Measurements from ENCODE around the gene LYRM2.

LYRM2 gene

GRCh38 chr6:89638320-89639195 is at the start of gene LYRM2:
LYRM2 (minus strand) TSS chr6:89638747; CDS start chr6:89638716, 31 bp downstream.
- FAIRE-seq (no peak), DNase-seq (ENCODE audit: low spot score) (peak; percentile 92)

- FAIRE-seq, result no peak
- DNase-seq (ENCODE audit: low spot score), result no peak
Measured at GRCh38 chr6:89688328-89688727, 49.8 kb upstream of the LYRM2 start.

GRCh38 chr6:89685311-89685710 is 46.8 kb upstream of the LYRM2 start:
- DNase-seq (ENCODE audit: low spot score) (no peak), FAIRE-seq (no peak)

- DNase-seq (ENCODE audit: low spot score), result no peak
- FAIRE-seq, result no peak
Measured at GRCh38 chr6:89682991-89683390, 44.4 kb upstream of the LYRM2 start.

GRCh38 chr6:89681983-89682564 is 43.5 kb upstream of the LYRM2 start:
- DNase-seq (ENCODE audit: low spot score) (no peak), FAIRE-seq (no peak)

GRCh38 chr6:89680551-89680950 is 42.0 kb upstream of the LYRM2 start:
- no peak for FAIRE-seq
- no peak for DNase-seq (ENCODE audit: low spot score)

- no peak for FAIRE-seq
Measured at GRCh38 chr6:89680150-89680549, 41.6 kb upstream of the LYRM2 start.

GRCh38 chr6:89679215-89680120 is 40.9 kb upstream of the LYRM2 start:
- FAIRE-seq, result no peak
- DNase-seq (ENCODE audit: low spot score), result no peak

More at GRCh38 chr6:89680150-89680549, 41.6 kb upstream of the LYRM2 start:
- DNase-seq (ENCODE audit: low spot score), result no peak

- no peak for FAIRE-seq
Measured at GRCh38 chr6:89678531-89678930, 40.0 kb upstream of the LYRM2 start.

GRCh38 chr6:89675949-89676748 is 37.6 kb upstream of the LYRM2 start:
- no peak for DNase-seq (ENCODE audit: low spot score)
- no peak for FAIRE-seq

More at GRCh38 chr6:89678531-89678930, 40.0 kb upstream of the LYRM2 start:
- DNase-seq (ENCODE audit: low spot score), result no peak

- no peak for DNase-seq (ENCODE audit: low spot score)
- FAIRE-seq, result no peak
Measured at GRCh38 chr6:89670935-89671565, 32.5 kb upstream of the LYRM2 start.

- no peak for FAIRE-seq
Measured at GRCh38 chr6:89669002-89669401, 30.5 kb upstream of the LYRM2 start.

GRCh38 chr6:89667872-89668556 is 29.5 kb upstream of the LYRM2 start:
- no peak for DNase-seq (ENCODE audit: low spot score)
- no peak for FAIRE-seq

More at GRCh38 chr6:89669002-89669401, 30.5 kb upstream of the LYRM2 start:
- no peak for DNase-seq (ENCODE audit: low spot score)

GRCh38 chr6:89662659-89663223 is 24.2 kb upstream of the LYRM2 start:
- DNase-seq (ENCODE audit: low spot score) (no peak), FAIRE-seq (no peak)

- DNase-seq (ENCODE audit: low spot score), result no peak
- no peak for FAIRE-seq
Measured at GRCh38 chr6:89661559-89661958, 23.0 kb upstream of the LYRM2 start.

GRCh38 chr6:89660981-89661380 is 22.4 kb upstream of the LYRM2 start:
- FAIRE-seq (no peak), DNase-seq (ENCODE audit: low spot score) (no peak)

- DNase-seq (ENCODE audit: low spot score) (no peak), FAIRE-seq (no peak)
Measured at GRCh38 chr6:89657445-89658158, 19.1 kb upstream of the LYRM2 start.

GRCh38 chr6:89655122-89655521 is 16.6 kb upstream of the LYRM2 start:
- DNase-seq (ENCODE audit: low spot score), result no peak
- no peak for FAIRE-seq

GRCh38 chr6:89650579-89650978 is 12.0 kb upstream of the LYRM2 start:
- FAIRE-seq, result no peak
- no peak for DNase-seq (ENCODE audit: low spot score)

All from urothelium cell line (cell line).